ENCODE data around the gene ST6GALNAC6. TPM values are rescaled to one million over a fixed set of nuclear protein-coding genes. Genes with fewer than 3 reads are reported as not detected.

The ST6GALNAC6 gene
- total and polyA plus RNA-seq, 10 of the 15 experiments (the other 5 are each of a cell fraction or from before 2014, with no cell fraction given), result 0.40 to 27.0 (median 16.8) TPM

- no peak for TF ChIP-seq CBX5 (IDR thresholded peaks at IDR 0.05; ENCODE audit: low read depth)
Measured at GRCh38 chr9:127908660-127908926, 9.2 kb upstream of the ST6GALNAC6 start (continued).

GRCh38 chr9:127907867-127908659 lies 8.7 kb upstream of the ST6GALNAC6 start:
- ChIA-PET RAD21 (ENCODE audit: unreplicated experiment) (interaction anchor here (2.8 kb wide), 1 partner anchor 173 kb away, joined by 11 read pairs; the partner anchor contains the start of gene TOR2A), SMC1A (ENCODE audit: uncharacterized antibody, unreplicated experiment) (interaction anchor here (4.9 kb wide), 1 partner anchor 9 kb away, joined by 37 read pairs; the partner anchor contains the start of gene ST6GALNAC4), POLR2A (interaction anchor here (0.7 to 11.0 kb wide), 3 partner anchors 7 to 107 kb away, joined by 3 to 166 read pairs (median 4); partner anchors contain the start of gene ST6GALNAC4), CTCF (no interaction called here)
- Histone ChIP-seq H3K79me2 (ENCODE audit: control insufficient read depth, insufficient read depth, low read length) (peaks cover 15% of the 10 kb centered on the region), H3K4me1 (ENCODE audit: control insufficient read depth, insufficient read depth, low read length) (peaks cover 67% of the 10 kb centered on the region), H3K36me3 (ENCODE audit: control insufficient read depth in 2 of 2, insufficient read depth in 2 of 2, low read length in 1 of 2) (peaks cover 10 to 21% of the 10 kb centered on the region in 2 experiments; a peak in 2 of 4 replicates), H4K20me1 (ENCODE audit: control insufficient read depth, insufficient read depth) (no peaks in the 10 kb centered on the region), H3K9me3 (replicated peaks; ENCODE audit: control insufficient read depth, insufficient read depth, low read length) (no peaks in the 10 kb centered on the region), H3K9ac (ENCODE audit: control insufficient read depth, insufficient read depth, low read length) (no peak overlapping the region), H2AFZ (ENCODE audit: control insufficient read depth, low read depth, low read length) (no peak overlapping the region), H3K27ac (ENCODE audit: control insufficient read depth, insufficient read depth) (no peak overlapping the region), H3K4me3 (no peak overlapping the region), H3K4me2 (ENCODE audit: control insufficient read depth, insufficient read depth) (no peak overlapping the region), H3K27me3 (replicated peaks in 1 of 2; ENCODE audit: control insufficient read depth in 2 of 2, insufficient read depth in 2 of 2, low read length in 1 of 2) (no peaks in the 10 kb centered on the region)
- ATAC-seq, result no peak
- no peak for TF ChIP-seq FOS (IDR thresholded peaks at IDR 0.05; ENCODE audit: borderline replicate concordance, extremely low read depth, insufficient read length)
- TF ChIP-seq PRDM15 (CRISPR knock-in tag; IDR thresholded peaks at IDR 0.05), result no peak
- TF ChIP-seq KLF5 (IDR thresholded peaks at IDR 0.05; ENCODE audit: partially characterized antibody), result no peak
- no peak for TF ChIP-seq CBX5 (IDR thresholded peaks at IDR 0.05; ENCODE audit: low read depth)
- peak; percentile 34; the same call in 1 of the 2 replicates for TF ChIP-seq POLR2A (IDR thresholded peaks at IDR 0.05; ENCODE audit: low read depth, low read length)
- TF ChIP-seq RB1 (IDR thresholded peaks at IDR 0.05; ENCODE audit: borderline replicate concordance), result no peak
- FAIRE-seq, result no peak
- WGBS (ENCODE audit: insufficient coverage, insufficient replicate concordance, low lambda C conversion rate, missing lambda C conversion rate), result 87% methylated on average over 35 of the region's 35 CpGs
- no peak for DNase-seq (ENCODE audit: low read depth, low spot score)
- in situ Hi-C loops (cut with MboI), result no loop called here
- BruUV-seq (replicated peaks), result no TSS peak
- intact Hi-C loops (cut with micrococcal nuclease; ENCODE audit: unreplicated experiment), result no loop called here

Data from GM12878 (cell line).